Activated CD8-positive, alpha-beta memory T cell treated with anti-CD3 and anti-CD28 coated beads for 1 hour (primary cell): ENCODE data around the gene ARHGAP35.
"Not testable (repeated sequence)": the region's sequence is repeated elsewhere in the genome, so short reads cannot be mapped to it uniquely, and the experiment has no call there.

ENCODE experiments used
- DNase-seq, 2 donors: peaks; one replicate each; pipeline ENCODE4 v3.0.0-alpha.2; 2020; ENCODE audit warnings: low read depth in 1 of 2; ENCODE audit errors: extremely low read depth in 1 of 2

ARHGAP35 gene

DNA sequence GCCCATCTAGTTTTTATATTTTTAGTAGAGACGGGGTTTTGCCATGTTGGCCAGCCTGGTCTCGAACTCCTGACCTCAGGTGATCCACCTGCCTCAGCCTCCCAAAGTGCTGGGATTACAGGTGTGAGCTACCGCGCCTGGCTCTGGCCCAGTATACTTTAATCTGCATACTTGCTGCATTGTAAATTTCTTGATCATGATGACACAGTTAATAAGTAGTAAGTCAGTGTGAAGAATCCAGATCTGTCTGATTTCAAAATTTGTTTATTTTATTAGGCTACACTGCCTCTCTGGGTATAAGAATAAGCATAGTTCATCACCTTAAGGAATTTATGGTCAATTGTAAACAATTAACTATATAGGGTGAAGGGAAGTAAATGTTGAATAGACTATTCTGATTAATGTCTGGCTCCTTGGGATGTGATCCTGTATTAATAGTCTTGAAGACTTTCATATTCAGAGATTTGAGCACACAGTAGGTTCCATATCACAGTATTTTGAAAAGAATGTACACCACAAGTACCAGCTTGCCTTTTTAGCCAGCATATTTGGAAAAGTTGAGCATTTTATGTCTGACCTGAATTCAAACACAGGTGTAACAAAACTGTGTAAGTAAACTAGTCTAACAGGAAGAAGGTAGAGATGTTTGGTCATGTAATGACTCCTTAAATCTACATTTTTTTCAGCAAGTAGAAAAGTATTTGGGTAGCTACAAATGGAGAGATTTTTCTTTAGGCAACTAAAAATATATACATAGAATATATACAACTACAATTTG is 7.4 kb downstream of the ARHGAP35 start:
- no peak for DNase-seq

DNA sequence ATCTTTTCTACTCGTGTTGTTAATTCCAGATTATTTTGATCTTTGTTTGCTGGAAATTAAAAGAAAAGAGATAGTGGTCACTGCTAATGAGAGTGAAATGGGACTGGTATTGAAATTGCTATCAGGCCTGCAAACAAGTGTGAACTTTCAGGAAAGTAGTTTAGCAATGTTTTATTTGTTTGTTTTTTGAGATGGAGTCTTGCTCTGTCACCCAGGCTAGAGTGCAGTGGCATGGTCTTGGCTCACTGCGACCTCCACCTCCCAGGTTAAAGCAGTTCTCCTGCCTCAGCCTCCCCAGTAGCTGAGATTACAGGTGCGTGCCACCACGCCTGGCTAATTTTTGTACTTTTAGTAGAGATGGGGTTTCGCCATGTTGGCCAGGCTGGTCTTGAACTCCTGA is 10.4 kb downstream of the ARHGAP35 start:
- not testable (repeated sequence) for DNase-seq

DNA sequence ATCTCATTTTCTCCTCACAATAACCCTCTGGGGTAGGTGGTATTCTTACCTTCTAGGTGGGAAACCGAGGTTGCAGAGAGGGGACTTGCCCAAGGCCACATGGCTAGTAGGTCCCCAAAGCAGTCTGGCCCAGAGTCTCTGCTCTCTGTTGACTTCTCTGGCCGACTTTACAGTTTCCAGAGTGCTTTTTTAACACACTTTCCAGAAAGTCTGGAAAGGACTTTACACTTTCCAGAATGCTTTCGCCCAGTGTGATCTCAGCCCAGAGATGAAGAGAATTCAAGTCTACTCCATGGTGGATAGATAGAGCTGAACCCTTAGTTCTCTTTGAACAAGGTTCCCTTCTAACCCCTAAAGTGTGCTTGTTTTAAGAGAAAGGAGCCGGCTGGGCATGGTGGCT is 12.2 kb downstream of the ARHGAP35 start:
- no peak for DNase-seq

DNA sequence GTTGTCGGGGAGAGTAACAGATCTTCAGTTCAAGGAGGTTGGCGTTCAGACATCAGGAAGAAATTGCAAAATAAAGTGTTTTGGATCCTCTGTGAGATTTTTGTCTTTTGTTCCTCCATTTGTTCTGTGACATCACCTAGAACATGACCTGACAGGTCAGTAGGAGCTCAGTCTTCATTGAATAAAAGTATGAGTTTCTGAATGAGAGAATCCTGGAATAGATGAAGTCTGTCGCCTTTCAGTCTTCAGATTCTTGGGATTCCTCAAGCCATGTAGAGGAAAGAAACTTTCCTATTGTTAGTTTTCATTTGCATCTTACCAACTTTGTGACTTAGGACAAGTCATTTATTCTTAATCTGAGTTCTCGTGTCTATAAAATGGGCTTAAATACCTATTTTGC is 14.4 kb downstream of the ARHGAP35 start:
- no peak for DNase-seq

DNA sequence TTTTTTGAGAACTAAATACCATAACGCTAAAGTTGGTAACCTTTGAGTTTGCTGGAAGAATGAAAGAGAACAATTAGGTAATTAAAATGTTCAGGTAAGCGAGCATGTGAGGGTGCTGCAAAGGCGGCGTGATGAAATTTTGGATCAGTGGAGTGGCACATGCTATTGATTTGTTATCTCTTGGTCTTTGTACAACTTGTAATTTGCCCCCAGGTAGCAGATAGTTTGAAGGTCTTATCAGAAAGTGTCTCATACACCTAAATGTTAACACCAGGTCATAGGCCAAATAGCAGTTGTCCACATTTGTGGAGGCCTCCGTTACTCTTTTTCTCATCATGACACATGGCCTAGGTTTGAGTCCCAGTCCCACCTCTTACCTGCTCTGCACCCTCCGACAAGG is 14.9 kb downstream of the ARHGAP35 start:
- DNase-seq: no peak

DNA sequence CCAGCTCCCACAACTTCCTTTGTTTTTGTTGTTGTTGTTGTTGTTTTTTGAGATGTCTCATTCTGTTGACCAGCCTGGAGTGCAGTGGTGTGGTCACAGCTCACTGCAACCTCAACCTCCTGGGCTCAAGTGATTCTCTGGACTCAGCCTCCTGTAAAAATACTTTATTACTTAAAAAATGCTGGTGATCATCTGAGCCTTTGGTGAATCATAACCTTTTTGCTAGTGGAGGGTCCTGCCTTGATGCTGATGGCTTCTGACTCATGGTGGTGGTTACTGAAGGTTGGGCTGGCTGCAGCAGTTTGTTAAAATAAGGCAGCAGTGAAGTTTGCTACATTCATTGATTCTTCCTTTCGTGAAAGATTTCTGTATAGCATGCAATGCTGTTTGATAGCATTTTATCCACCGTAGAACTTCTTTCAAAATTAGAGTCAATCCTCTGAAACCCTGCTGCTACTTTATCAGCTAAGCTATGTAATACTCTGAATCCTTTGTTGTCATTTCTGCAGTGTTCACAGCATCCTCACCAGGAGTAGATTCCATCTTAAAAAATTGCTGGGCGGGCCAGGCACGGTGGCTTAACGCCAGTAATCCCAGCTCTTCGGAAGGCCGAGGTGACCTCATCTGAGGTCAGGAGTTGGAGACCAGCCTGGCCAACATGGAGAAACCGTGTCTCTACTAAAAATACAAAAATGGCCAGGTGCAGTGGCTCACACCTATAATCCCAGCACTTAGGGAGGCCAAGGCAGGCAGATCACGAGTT is 18.0 kb downstream of the ARHGAP35 start:
- no peak for DNase-seq

DNA sequence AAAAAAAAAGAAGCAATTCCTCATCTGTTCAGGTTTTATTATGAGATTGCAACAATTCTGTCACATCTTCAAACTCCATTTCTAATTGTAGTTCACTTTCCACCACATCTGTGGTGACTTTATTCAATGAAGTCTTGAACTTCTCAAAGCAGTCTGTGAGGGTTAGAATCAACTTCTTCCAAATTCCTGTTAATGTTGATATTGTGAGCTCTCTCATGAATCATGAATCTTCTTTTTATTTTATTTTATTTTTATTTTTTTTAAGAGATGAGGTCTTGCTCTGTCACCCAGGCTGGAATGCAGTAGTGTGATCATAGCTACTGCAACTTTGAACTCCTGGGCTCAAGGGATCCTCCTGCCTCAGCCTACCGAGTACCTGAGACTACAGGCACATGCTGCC is 19.6 kb downstream of the ARHGAP35 start:
- DNase-seq: no peak

DNA sequence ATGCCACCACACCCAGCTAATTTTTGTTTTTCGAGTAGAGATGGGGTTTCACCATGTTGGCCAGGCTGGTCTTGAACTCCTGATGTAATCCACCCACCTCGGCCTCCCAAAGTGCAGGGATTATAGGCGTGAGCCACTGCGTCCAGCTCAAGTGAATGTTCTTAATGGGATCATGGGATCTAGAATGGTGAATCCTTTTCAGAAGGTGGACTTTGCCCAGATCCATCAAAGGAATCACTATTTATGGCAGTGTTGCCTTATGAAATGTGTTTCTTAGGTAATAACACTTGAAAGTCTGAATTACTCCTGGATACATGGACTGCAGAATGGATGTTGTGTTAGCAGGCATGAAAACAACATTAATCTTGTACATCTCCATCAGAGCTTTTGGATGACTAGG is 20.3 kb downstream of the ARHGAP35 start:
- DNase-seq: no peak

DNA sequence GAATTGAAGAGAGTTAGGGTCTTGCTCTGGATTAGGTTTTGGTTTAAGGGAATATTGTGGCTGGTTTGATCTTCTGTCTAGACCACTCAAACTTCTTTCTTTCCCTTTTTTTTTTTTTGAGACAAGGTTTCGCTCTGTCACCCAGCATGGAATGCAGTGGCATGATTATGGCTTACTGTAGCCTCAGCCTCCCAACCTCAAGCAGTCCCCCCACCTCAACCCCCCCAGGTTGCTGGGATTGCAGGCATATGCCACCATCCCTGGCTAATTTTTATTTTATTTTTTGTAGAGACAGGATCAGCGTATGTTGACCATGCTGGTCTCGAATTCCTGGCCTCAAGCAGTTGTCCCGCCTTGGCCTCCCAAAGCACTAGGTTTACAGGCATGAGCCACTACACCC is 21.2 kb downstream of the ARHGAP35 start:
- DNase-seq: no peak

DNA sequence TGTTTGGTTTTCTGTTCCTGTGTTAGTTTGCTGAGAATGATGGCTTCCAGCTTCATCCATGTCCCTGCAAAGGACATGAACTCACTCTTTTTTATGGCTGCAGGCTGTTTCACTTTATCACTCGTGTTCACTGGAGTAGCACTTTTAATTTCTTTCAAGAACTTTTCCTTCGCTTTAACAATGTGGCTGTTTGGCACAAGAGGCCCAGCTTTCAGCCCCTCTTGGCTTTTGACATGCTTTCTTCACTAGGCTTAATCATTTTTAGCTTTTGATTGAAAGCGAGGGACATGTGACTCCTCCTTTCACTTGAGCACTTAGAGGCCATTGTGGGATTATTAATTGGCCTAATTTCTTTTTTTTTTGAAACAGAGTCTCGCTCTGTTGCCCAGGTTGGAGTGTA is 22.0 kb downstream of the ARHGAP35 start:
- not testable (repeated sequence) for DNase-seq

DNA sequence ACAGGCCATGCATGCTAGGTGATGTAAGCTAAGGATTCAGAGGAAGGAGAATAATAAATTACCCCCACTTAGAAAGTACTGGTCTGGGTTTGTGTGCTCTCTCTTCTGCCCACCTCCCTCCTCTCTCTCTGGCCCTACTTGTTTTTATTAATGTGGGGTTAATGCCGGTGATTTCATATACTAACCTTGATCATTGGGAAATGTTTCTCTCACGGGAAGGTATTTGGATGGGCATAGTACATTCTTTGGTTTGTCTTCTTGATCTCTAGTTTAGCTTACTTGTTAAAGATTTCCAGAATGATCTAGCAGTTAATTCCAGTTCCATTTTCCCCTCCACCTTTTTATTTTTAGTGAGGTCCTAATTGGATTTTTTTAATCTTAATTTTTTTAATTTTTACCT is 24.6 kb downstream of the ARHGAP35 start:
- no peak for DNase-seq

DNA sequence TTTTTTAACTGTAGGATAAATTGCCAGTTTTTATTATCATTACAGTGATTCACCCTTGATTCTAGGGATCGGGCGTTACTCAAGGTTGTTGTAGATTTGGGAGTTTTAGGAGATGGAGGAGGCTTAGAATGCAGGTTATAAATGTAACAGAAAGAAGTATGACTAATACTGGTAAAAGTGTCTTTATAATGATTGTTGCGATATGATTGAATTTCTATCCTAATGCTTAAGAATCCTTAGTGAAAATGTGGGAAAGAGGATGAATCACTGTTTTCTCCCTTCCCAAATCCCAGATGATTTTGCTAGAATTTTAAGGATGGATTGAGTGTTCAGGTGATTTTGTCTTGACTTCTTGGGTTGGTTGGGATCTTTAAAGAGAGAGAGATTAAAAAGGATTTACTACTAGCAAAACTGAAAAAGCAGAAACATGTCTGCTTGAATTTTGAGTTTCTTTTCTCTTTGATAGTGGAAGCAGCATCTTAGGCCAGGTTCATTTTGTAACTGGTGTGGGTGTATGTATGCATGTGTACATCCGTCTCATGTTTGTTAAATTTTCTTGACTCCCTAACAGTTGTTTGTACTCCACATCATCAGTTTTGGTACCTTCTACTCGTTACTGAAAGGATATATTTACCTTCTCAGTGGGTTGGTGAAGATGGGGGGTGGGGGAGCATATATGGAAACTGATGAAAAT is 25.9 kb downstream of the ARHGAP35 start:
- DNase-seq: no peak

DNA sequence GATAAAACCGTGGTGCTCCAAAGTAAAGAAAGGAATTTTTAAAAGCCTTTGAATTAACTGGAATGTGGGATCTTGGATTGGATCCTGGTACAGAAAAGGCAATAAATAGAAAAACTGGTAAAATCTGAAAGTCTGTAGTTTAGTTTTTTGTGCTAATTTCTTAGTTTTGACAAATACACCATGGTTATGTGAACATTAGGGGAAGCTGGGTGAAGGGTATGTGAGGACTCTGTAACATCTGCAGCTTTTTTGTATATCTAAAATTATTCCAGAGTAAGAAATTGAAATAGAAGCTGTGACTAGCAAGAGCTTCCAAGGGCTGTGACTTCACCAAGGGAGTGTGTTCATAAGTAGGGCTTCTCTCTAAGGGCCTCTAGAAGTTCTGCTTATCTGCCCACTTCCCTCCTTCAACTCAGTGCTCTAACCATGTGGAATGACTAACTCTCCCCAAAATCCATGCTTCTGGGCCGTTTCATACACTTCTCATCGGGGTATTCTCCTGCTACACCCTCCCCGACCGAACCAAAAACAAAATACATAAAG is 26.5 kb downstream of the ARHGAP35 start:
- DNase-seq: no peak

DNA sequence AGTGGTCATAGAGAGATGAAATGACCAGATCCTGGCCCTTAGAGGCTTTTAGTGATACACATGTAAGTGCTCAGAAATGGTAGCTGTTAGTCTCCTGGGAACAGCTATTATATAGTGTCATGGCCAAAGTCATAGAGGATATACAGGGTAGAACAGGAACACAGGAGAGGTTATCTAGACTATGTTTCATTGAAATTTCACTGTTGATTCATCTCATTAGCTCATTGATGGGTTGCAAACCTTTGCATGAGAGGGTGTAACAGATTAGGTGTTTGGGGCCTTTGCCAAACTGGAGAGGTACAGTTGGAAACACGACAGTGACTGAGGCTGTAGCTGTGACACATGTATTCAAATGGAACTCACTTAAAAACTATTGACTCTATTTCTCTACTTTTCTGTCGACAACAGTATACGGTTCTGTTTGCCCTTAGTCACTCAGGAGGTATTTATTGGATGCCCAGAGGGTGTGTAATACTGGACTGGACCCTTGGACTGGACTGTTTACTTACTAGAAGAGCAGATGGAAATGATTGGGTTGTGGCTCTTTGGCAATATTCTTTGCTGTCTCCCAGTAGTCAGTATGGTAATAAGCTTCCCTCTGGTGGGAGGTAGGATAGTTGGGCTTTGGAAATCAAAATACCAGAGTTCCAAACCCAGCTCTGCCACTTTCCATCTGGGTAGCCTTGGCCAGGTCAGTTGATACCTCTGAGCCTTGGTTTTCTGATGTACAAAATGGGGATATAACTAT is 29.8 kb downstream of the ARHGAP35 start:
- DNase-seq: no peak

DNA sequence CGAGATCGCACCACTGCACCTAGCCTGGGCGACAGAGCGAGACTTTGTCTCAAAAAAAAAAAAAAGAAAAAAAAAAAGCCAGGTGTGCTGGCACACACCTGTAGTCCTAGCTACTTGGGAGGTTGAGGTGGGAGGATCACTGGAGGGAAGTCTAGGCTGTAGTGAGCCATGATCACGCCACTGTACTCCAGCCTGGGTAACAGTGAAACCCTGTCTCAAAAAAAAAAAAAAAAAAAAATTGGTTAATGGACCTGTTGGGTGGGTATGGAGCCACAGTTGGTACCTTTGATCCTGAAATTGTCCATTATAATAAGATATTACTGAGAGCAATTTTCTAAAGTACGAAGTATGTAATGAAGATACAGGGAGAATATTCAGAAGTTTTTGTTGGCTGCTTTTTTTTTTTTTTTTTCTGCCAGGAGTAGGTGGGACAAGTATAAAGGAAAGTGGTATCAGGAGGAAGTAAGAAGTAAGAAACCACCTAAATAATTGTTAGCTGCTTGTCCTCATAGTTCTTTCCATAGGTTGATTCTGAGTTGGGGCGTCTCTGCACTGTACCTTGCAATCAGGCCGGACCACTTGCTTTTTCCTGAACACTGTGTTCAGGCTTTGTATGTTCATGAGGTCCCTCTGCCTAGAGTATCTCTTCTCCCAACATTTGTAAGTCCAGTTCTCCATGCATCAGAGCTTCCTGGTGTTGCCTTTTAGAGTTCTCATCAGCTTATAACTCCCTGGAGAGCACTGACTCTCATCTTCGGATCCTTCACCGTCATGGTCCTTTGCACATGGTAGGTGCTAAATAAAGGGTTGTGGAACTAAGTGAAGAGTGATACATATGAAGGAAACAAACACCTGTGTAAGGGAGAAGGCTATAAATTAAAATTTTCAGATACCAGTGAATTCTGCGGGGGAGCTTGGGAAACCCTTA is 31.7 kb downstream of the ARHGAP35 start:
- no peak for DNase-seq

DNA sequence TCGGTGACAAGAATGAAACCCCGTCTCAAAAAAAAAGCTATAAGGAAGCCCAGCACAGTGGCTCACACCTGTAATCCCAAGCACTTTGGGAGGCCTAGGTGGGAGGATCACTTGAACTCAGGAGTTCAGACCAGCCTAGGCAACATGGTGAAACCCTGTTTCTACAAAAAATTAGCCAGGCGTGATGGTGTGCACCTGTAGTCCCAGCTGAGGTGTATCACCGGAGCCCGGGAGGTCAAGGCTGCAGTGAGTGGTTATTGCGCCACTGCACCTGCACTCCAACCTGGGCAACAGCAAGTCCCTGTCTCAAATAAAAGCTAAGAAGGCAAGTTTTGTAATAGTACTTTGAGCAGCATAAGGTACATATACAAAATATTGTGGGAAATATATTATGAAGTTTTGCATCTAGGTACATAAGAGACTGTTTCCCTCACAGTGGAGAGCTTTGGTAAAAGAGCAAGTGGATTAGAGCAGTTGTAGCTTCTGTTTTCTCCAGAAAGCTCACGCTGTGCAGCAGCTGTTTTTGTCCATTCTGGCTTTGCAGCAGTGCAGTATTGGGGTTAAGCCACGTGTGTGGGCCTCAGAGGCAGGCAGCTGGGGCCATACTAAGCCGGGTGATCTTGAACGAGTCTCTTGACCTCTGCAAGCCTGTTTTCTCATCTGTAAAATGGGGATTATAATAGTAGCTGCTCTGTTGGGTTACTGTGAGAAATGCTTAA is 35.4 kb downstream of the ARHGAP35 start:
- no peak for DNase-seq

DNA sequence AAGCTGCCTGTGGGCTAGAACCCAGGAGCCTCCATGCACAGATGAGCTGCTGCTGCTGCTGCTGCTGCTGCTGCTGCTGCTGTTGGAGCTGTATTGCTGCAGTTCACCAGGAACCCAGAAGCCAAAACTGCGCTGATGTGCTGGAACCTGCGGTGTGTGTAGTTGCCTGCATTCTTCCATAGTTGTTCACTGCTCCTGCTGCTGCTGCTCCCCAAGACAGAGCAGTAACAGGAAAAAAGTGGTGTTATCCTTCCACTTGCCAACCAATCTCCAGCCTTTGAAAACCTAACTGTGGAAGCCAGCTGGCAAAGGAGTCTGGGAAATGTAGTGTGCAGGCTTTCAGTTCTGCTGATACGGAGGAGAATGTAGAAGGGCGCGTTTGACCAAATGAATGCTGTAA is 37.9 kb downstream of the ARHGAP35 start:
- DNase-seq: no peak

DNA sequence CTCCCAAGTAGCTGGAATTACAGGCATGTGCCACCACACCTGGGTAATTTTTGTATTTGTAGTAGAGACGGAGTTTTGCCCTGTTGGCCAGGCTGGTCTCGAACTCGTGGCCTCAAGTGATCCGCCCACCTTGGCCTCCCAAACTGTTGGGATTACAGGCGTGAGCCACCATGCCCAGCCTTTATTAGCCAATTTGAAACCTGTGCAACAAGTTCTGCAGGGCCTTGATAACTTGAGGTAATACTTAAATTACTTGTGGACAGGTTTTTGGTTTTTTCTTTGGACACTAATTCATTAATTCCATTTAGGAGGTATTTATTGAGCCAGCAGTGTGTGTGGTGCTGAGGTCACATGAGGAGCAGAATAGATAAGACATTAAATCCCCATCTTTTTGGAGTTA is 39.5 kb downstream of the ARHGAP35 start:
- no peak for DNase-seq
